ENCODE results near the gene UMODL1. TPM values are rescaled to one million over a fixed set of nuclear protein-coding genes. Genes with fewer than 3 reads are reported as not detected.

Gene UMODL1
- total RNA-seq, 2 donors from 2014 or later = 0.11 TPM; not detected in 1

DNA sequence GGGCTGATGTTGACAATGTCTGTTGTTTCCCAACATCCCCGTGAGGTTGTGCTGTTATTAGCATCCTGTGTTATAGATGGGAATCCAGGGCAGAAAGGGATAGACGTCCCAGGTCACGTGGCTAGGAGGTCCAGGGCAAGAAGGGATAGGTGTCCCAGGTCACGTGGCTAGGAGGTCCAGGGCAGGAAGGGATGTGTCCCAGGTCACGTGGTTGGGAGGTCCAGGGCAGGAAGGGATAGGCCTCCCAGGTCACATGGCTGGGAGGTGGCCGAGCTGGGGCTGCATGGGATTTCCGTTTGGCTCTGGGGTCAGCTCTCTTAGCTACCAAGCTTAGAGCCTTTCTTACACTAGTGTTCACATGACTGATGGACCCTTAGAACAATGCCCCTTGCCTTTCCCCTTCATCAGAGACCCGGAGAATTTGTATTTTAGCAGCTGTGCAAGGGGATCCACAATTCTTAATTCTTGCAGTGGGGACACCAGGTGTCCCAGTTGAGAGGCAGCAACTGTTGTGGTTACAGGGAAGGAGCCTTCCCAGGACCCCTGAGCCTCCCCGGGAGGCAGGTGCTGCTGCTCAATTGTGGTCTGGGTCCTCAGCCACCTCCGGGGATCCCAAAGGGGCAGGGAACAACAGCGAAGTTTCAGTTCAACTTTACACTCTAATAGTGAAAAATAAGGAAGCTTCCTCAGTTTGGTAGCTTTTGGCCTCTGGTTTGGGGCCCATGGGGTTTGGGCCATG is 69.2 kb downstream of the UMODL1 start:
- no peak overlapping the region for H3K27ac Mint-ChIP-seq
- H3K4me3 Mint-ChIP-seq = no peak overlapping the region
- H3K27me3 Mint-ChIP-seq = no peaks in the 10 kb centered on the region
- no peaks in the 10 kb centered on the region for H3K36me3 Mint-ChIP-seq (ENCODE audit: low read depth)
- H3K9me3 Mint-ChIP-seq = no peaks in the 10 kb centered on the region
- peaks cover 7% of the 10 kb centered on the region for H3K4me1 Mint-ChIP-seq
- no peak for ATAC-seq (replicated peaks)

DNA sequence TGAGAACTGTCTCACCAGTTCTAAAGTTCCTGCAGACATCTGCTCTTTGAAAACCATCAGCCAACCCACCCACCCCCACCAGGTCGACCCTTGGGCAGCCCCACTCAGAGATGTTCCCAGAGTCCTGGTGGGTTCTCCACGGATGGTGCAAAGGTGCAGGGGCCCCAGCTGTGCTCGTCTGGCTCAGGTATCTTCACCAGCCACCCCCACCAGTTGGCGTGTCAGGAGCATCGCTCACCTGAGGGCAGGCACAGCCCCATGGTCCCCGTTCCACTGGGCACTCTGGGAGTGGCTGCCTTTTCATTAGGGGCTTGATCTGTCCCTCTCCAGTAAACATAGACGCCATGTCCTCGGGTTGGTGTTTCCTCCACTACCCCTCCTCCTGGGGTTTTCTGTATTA is 70.5 kb downstream of the UMODL1 start:
- peaks cover 12% of the 10 kb centered on the region for H3K4me1 Mint-ChIP-seq
- no peaks in the 10 kb centered on the region for H3K27me3 Mint-ChIP-seq
- H3K27ac Mint-ChIP-seq = no peak overlapping the region
- no peak overlapping the region for H3K4me3 Mint-ChIP-seq
- ATAC-seq (replicated peaks) = no peak
- H3K9me3 Mint-ChIP-seq = no peaks in the 10 kb centered on the region
- no peaks in the 10 kb centered on the region for H3K36me3 Mint-ChIP-seq (ENCODE audit: low read depth)

DNA sequence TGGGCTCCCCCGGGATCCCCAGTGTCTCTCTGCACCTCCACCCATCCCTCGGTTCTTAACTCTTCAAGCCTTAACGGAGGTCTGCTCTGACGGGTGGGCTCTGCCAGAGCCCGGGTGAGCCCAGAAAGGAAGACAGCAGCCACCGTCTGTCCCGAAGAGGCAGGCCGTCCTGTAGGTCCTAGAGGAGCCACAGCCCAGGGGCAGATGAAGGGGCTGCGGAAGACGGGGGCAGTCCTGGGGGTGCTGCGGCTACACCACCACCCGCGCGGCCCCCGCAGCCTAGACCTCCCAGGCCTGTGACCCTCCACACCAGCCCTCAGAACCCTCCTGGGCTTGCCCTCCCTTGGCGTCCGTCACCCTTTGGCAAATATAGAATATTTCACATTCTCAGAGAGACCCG is 71.0 kb downstream of the UMODL1 start:
- no peak for ATAC-seq (replicated peaks)
- peaks cover 12% of the 10 kb centered on the region for H3K4me1 Mint-ChIP-seq
- no peaks in the 10 kb centered on the region for H3K9me3 Mint-ChIP-seq
- no peaks in the 10 kb centered on the region for H3K27me3 Mint-ChIP-seq
- H3K27ac Mint-ChIP-seq = no peak overlapping the region
- H3K36me3 Mint-ChIP-seq (ENCODE audit: low read depth) = no peaks in the 10 kb centered on the region
- peak overlapping the region; percentile 7 for H3K4me3 Mint-ChIP-seq

DNA sequence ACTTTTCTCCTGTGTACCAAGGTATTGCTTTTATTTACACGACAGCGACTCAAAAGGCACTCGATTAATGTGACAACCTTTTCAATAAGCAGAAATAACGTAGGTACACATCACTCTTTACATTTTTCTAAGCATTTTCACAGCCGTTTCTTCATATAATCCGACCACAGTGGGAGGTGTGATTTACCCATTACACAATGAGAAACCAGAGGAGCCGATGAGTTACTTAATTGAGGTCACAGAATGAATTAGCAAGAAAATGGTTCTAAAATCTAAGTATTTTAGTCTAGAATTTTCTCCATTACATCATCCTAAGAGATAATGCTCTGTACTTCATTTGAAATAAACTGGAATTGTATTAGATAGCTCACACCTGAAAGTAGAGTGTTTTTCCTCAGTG is 71.5 kb downstream of the UMODL1 start:
- H3K9me3 Mint-ChIP-seq = no peaks in the 10 kb centered on the region
- no peak overlapping the region for H3K27ac Mint-ChIP-seq
- peaks cover 12% of the 10 kb centered on the region for H3K4me1 Mint-ChIP-seq

DNA sequence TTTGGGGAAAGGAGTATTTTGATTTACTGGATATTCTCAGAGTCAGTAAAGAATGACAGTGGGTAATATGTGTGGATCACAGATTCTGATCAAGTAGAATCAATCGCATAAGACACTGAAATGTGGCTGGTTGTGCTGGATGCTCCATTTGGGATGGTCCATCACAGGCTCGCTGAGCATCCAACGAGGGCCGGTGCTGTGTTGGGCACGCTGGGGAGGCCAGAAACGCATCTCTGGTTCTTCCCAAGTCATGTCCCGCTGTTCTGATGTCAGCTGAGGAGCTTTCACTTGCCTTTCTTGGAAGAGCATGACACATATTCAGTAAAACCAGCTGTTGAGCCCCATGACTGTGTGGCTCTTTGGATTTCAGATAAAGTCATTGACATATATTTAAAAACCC is 72.0 kb downstream of the UMODL1 start:
- no peak for ATAC-seq (replicated peaks)
- H3K36me3 Mint-ChIP-seq (ENCODE audit: low read depth) = no peaks in the 10 kb centered on the region
- H3K4me3 Mint-ChIP-seq = no peak overlapping the region
- H3K9me3 Mint-ChIP-seq = no peaks in the 10 kb centered on the region
- H3K27me3 Mint-ChIP-seq = no peaks in the 10 kb centered on the region
- no peak overlapping the region for H3K27ac Mint-ChIP-seq
- peaks cover 12% of the 10 kb centered on the region for H3K4me1 Mint-ChIP-seq

More for the DNA sequence above, 71.5 kb downstream of the UMODL1 start:
- Mint-ChIP-seq H3K4me3 (peak overlapping the region; percentile 7), H3K27me3 (no peaks in the 10 kb centered on the region), H3K36me3 (ENCODE audit: low read depth) (no peaks in the 10 kb centered on the region)
- no peak for ATAC-seq (replicated peaks)

DNA sequence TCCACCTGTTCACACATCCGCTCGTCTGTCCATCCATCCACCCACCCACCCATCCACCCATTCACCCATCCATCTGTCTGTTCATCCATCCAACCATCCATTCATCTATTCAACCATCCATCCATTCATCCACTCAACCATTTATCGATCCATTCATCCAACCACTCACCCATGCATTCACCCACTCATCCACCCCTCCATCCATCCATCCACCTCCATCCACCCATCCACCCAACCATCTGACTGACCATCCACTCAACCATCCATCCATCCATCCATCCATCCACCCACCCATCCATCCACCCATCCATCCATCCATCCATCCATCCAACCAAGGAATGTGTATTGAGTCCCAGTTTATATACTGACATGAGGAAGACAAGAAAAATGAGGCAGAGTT is 73.1 kb downstream of the UMODL1 start:
- Mint-ChIP-seq H3K36me3 (ENCODE audit: low read depth) (no peaks in the 10 kb centered on the region), H3K9me3 (no peaks in the 10 kb centered on the region), H3K27me3 (no peaks in the 10 kb centered on the region), H3K27ac (no peak overlapping the region), H3K4me3 (no peak overlapping the region), H3K4me1 (peaks cover 12% of the 10 kb centered on the region)
- no peak for ATAC-seq (replicated peaks)

DNA sequence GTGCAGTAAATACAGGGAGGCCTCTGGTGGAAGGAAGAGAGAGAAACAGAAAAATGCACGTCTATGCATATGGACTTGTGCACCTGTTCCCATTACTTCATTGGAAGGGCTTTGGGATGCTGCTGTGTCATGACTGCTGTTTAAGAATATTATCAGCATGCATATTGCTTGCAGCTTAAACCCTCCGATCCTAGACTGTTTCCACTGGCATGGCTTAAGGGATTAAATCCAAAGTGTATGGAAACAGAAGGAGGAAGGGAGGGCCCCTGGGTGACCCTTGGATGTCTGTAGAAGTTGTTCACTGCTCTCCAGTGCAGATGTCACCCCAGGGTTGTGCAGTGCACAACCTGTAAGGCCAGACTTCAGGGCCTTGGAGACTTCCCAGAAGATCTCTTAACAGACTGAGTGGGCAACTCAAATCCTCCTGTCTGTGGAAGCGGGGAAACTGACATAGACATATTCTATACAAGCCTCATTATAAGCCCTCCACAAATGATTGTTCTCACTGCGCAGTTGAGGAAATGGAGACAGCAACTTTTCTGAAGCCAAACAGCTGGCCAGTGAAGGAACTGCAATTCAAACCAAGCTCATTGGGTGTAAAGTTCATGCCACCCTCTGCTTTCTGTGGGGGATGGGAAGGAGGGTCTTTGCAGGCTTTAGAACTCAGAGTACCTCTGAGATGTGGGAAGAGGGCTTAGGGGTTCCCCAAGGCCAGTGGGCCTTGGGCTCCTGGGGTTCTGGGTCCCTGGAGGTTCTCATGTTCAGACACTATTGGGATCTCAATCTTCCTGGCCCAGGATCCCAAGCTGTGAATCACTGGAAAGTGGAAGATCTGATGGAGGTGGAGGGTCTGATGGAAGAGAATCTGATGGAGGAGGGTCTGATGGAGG is 73.8 kb downstream of the UMODL1 start:
- ATAC-seq (replicated peaks) = peak; percentile 7
- no peaks in the 10 kb centered on the region for H3K27me3 Mint-ChIP-seq
- H3K9me3 Mint-ChIP-seq = no peaks in the 10 kb centered on the region
- H3K27ac Mint-ChIP-seq = peak overlapping the region; percentile 63
- no peak overlapping the region for H3K4me3 Mint-ChIP-seq
- H3K4me1 Mint-ChIP-seq = peaks cover 12% of the 10 kb centered on the region
- H3K36me3 Mint-ChIP-seq (ENCODE audit: low read depth) = no peaks in the 10 kb centered on the region

DNA sequence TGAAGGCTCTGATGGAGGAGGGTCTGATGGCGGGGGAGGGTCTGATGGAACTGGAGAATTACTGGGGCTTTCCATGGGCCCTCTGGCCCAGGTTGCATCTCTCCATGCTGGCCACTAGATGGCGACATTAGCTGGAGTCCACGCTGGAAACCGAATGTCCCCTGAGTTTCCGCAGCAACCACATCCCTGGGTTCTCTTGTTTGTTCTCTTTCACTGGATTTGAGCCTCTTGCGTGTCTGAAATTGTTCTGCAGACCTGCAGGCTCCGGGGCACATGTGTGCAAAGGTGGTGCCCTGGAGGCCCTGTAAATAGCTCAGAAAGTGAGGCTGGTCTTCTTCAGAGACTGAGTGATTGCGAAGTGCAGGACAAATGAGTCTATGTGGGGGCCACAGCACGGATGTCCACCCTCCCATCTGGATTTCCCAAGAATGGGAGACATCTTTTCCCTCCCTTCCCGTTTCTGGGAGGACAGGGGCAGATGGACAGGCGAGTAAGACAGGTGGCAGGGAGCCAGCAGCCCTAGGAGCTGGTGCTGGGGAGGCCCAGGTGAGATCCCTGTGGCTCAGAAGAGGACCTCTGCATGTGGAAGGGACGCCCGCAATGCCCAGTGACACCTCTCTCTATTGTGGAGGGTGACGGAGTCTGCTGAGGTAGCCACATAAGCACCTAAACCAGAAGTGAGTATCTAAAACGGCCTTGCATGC is 74.6 kb downstream of the UMODL1 start:
- H3K27me3 Mint-ChIP-seq = no peaks in the 10 kb centered on the region
- H3K4me3 Mint-ChIP-seq = no peak overlapping the region
- H3K27ac Mint-ChIP-seq = peak overlapping the region; percentile 63
- H3K4me1 Mint-ChIP-seq = peaks cover 12% of the 10 kb centered on the region
- no peaks in the 10 kb centered on the region for H3K9me3 Mint-ChIP-seq
- no peaks in the 10 kb centered on the region for H3K36me3 Mint-ChIP-seq (ENCODE audit: low read depth)
- ATAC-seq (replicated peaks) = peak; percentile 75

DNA sequence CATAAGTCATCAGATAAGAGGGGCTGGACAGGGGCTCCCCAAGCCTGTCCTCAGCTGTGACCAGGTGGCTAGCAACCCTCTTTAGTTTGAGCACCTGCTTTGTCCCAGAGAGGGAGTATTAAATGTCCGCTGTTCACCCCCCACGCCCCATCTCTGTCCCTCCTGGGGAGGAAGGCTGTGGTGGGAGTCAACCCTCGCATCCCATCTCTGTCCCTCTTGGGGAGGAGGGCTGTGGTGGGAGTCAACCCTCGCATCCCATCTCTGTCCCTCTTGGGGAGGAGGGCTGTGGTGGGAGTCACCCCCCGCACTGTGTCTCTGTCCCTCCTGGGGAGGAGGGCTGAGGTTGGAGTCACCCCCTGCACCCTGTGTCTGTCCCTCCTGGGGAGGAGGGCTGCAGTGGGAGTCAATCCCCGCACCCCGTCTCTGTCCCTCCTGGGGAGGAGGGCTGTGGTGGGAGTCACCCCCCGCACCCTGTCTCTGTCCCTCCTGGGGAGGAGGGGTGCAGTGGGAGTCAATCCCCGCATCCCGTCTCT is 75.2 kb downstream of the UMODL1 start:
- H3K9me3 Mint-ChIP-seq = no peaks in the 10 kb centered on the region
- no peak overlapping the region for H3K27ac Mint-ChIP-seq
- H3K36me3 Mint-ChIP-seq (ENCODE audit: low read depth) = no peaks in the 10 kb centered on the region
- H3K4me1 Mint-ChIP-seq = peaks cover 12% of the 10 kb centered on the region
- no peaks in the 10 kb centered on the region for H3K27me3 Mint-ChIP-seq
- H3K4me3 Mint-ChIP-seq = no peak overlapping the region
- no peak for ATAC-seq (replicated peaks)

DNA sequence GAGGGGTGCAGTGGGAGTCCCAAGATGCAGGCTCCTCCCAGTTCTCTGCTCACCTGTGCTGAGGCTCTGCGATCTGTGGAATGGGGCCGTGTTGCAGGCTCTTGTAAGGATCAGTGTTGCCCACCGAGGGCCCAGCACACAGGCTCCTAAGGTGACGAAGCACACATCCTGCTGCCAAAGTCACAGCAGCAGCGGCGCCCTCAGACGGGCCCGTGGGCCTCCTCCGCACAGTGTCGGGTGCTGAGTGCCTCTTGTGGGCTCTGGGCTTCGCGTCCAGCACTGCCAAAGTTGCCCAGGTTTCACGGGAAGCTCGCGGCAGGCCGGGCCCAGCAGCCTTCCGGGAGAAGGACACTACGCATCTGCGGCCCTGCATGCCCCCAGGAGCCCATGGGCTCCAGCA is 75.7 kb downstream of the UMODL1 start:
- Mint-ChIP-seq H3K9me3 (no peaks in the 10 kb centered on the region), H3K4me3 (no peak overlapping the region), H3K4me1 (peaks cover 12% of the 10 kb centered on the region)

DNA sequence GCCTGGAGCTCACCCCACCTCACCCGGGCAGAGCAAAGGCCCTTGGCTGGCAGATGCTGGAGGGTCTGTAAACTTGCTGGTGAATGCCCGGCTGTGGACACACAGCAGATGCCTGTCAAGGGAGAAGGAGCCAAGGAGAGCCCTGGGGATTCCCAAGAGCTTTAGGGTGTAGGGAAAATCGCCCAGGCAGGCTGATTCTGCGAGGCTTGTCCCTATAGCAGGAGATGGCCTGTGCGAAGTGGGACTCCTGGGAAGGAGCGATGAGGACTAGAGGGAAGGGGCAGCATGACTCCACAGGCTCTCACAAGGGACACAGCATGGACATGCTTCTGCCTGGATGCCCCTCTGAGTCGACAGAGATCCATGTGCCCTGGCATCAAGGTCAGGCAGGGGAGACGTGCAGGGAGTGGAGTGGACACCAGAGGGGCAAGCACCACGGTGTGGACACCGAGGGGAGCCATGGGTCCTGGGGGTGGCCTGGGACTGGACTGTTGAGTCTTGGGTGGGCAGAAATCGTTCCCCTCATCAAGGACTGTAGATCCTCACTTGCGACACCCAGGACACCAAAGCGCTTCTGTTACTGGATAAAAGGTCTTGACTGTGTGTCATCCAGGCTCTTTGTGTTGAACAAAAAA is 76.4 kb downstream of the UMODL1 start:
- no peaks in the 10 kb centered on the region for H3K9me3 Mint-ChIP-seq
- no peak overlapping the region for H3K4me3 Mint-ChIP-seq
- no peak for ATAC-seq (replicated peaks)

More for the DNA sequence above, 75.7 kb downstream of the UMODL1 start:
- Mint-ChIP-seq H3K27me3 (no peaks in the 10 kb centered on the region), H3K27ac (no peak overlapping the region), H3K36me3 (ENCODE audit: low read depth) (no peaks in the 10 kb centered on the region)
- ATAC-seq (replicated peaks) = no peak

DNA sequence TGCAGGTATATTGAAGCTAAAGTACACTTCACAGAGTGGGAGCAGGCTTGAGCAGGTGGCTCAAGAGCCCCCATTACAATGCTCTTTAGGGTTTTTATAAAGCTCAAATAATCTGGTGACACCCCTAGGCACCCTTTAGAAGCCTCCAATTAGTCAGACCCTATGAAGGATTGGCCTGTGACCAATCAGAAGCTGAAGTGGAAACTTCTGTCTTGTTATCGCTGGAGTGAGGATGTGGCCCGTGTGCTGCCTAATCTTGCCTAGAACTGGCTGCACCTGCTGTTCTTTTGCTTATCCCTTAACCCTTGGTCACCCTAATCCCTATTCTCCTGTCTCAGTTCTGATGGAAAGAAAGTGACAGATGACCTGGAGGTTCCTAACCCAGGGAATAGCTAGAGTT is 77.0 kb downstream of the UMODL1 start:
- Mint-ChIP-seq H3K4me3 (no peak overlapping the region), H3K4me1 (peaks cover 6% of the 10 kb centered on the region), H3K27ac (peak overlapping the region; percentile 17), H3K27me3 (no peaks in the 10 kb centered on the region), H3K9me3 (no peaks in the 10 kb centered on the region), H3K36me3 (ENCODE audit: low read depth) (no peaks in the 10 kb centered on the region)
- no peak for ATAC-seq (replicated peaks)

More for the DNA sequence above, 76.4 kb downstream of the UMODL1 start:
- Mint-ChIP-seq H3K4me1 (peaks cover 10% of the 10 kb centered on the region), H3K27me3 (no peaks in the 10 kb centered on the region), H3K27ac (peak overlapping the region; percentile 17), H3K36me3 (ENCODE audit: low read depth) (no peaks in the 10 kb centered on the region)

DNA sequence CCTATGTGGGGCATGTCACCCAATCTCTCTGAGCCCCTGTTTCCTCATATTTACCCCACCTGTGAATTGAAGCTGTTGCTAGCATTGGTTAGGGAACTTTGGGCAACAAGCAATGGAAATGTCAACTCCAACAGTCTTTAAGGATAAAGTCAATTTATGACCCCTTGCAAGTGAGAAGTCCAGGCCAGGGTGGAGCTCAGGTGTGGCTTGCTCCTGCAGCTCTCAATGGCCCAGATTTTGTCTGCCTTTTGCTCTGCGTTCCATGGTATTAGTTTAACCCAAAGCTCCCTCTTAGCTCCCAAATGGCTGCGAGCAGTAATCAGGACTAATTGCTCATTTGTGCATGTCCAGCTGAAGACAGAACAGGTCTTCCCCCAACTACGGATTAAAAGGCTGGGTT is 77.5 kb downstream of the UMODL1 start:
- Mint-ChIP-seq H3K27me3 (no peaks in the 10 kb centered on the region), H3K9me3 (no peaks in the 10 kb centered on the region), H3K36me3 (ENCODE audit: low read depth) (no peaks in the 10 kb centered on the region), H3K27ac (no peak overlapping the region), H3K4me3 (no peak overlapping the region), H3K4me1 (peaks cover 6% of the 10 kb centered on the region)
- ATAC-seq (replicated peaks) = no peak
